ENCODE results near the gene CPLANE1. TPM values are rescaled to one million over a fixed set of nuclear protein-coding genes. Genes with fewer than 3 reads are reported as not detected.
"Not testable (repeated sequence)": the region's sequence is repeated elsewhere in the genome, so short reads cannot be mapped to it uniquely, and the experiment has no call there.

Gene CPLANE1
- total and polyA plus RNA-seq, 2 of the 4 experiments (the other 2 are of a cell fraction): 4.4 to 17.9 TPM

DNA sequence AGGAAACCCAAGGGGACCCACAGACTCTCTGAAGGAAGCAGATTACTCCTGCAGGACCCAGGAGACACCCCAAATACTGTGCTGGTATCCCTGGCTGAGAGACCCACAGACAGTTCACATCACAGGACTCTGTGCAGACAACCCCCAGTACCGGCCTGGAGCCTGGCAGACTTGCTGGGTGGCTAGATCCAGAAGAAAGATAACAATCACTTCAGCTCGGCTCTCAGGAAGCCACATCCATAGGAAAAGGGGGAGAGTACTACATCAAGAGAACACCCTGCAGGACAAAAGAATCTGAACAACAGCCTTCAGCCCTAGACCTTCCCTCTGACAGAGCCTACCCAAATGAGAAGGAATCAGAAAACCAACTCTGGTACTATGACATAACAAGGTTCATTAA, 166.2 kb downstream of the CPLANE1 start:
- H3K36me3 ChIP-seq (ENCODE audit: control insufficient read depth, insufficient read depth, low read length); DNase-seq; H3K14ac ChIP-seq (replicated peaks; ENCODE audit: low read depth, low read length); H2AK5ac ChIP-seq (ENCODE audit: low read depth, low read length); intact Hi-C loops (cut with micrococcal nuclease); ATAC-seq (ENCODE audit: low read depth); H2BK15ac ChIP-seq (ENCODE audit: low read depth, low read length); H3K18ac ChIP-seq (ENCODE audit: low read depth, low read length); in situ Hi-C loops (cut with MboI; ENCODE audit: low sequenced_read_pairs); H3K56ac ChIP-seq (ENCODE audit: extremely low read depth, insufficient read depth, low read length); POLR2A ChIA-PET (ENCODE audit: unreplicated experiment); H3K4me1 ChIP-seq (ENCODE audit: control insufficient read depth, insufficient read depth, low read length); H3K4me3 ChIP-seq (ENCODE audit: insufficient read depth, low read depth, low read length); H2BK20ac ChIP-seq (ENCODE audit: low read depth, low read length); H3K4ac ChIP-seq (ENCODE audit: low read depth, low read length); H3K4me2 ChIP-seq (ENCODE audit: low read depth, low read length); BruUV-seq (replicated peaks); H4K20me1 ChIP-seq (ENCODE audit: insufficient read depth, low read length); H3K27me3 ChIP-seq (ENCODE audit: control insufficient read depth, insufficient read depth, low read length); H3K23ac ChIP-seq (ENCODE audit: low read depth, low read length); H4K5ac ChIP-seq (ENCODE audit: low read depth, low read length); dilution Hi-C loops (cut with HindIII; ENCODE audit: low sequenced_read_pairs, unreplicated experiment); H4K8ac ChIP-seq (ENCODE audit: low read depth in 2 of 2, low read length in 2 of 2); H4K91ac ChIP-seq (ENCODE audit: insufficient read depth, low read depth, low read length); H2AFZ ChIP-seq (replicated peaks; ENCODE audit: low read length, poor library complexity); H3K9me3 ChIP-seq (ENCODE audit: control insufficient read depth, insufficient read depth, low read length); H2AK9ac ChIP-seq (replicated peaks; ENCODE audit: low read depth, low read length, poor library complexity); H3K27ac ChIP-seq (ENCODE audit: insufficient read depth, low read length); CTCF ChIA-PET; H2BK5ac ChIP-seq (ENCODE audit: low read depth, low read length, poor library complexity, severe bottlenecking); H3K9me1 ChIP-seq (ENCODE audit: insufficient read depth, low read length); H2BK120ac ChIP-seq (ENCODE audit: low read depth, low read length); H3K79me1 ChIP-seq (ENCODE audit: low read depth in 1 of 2, low read length in 2 of 2); H3K9ac ChIP-seq (ENCODE audit: low read depth, low read length): not testable (repeated sequence)
- no CpG with 5 or more reads among the region's 2 CpGs for WGBS, 2 experiments (ENCODE audit: extremely low coverage in 2 of 2, insufficient read length in 1 of 2)
